Neural cell (in vitro differentiated cells): ENCODE results near the gene TLE1. TPM values are rescaled to one million over a fixed set of nuclear protein-coding genes. Genes with fewer than 3 reads are reported as not detected.

ENCODE experiments used
- H2AFZ ChIP-seq: fragments of 200-600, 300-800 bp; sonication (generic), shearing (Covaris generic); 2 replicates; pipeline ENCODE4 v1.6.0; 2014; ENCODE audit warnings: low read depth, mild to moderate bottlenecking, antibody characterized with exemption, low read length, moderate library complexity
- H3F3A ChIP-seq: fragments of 200-600 bp; shearing (Covaris generic); 2 replicates; pipeline ENCODE4 v1.6.1; 2016; ENCODE audit warnings: mild to moderate bottlenecking, moderate library complexity, mixed read lengths, antibody characterized with exemption, low read length; ENCODE audit not compliant: insufficient read depth, poor library complexity, severe bottlenecking
- H3K27ac ChIP-seq: fragments of 200-600, 300-800 bp; sonication (generic), shearing (Covaris generic); 2 replicates; pipeline ENCODE4 v1.5.1; 2014; ENCODE audit warnings: mild to moderate bottlenecking, low read length, moderate library complexity
- H3K27me3 ChIP-seq: fragments of 300-800, 200-600 bp; sonication (generic), shearing (Covaris generic); 2 replicates; pipeline ENCODE4 v1.6.0; 2014; ENCODE audit warnings: mild to moderate bottlenecking, low read depth, low read length, moderate library complexity; ENCODE audit not compliant: insufficient read depth
- H3K36me3 ChIP-seq: fragments of 300-800, 200-600 bp; sonication (generic), shearing (Covaris generic); 2 replicates; pipeline ENCODE4 v1.5.1; 2014; ENCODE audit warnings: mild to moderate bottlenecking, antibody characterized with exemption, low read length, moderate library complexity; ENCODE audit not compliant: insufficient read depth
- H3K4me2 ChIP-seq: fragments of 300-800, 200-600 bp; sonication (generic), shearing (Covaris generic); 2 replicates; pipeline ENCODE4 v1.6.0; 2014; ENCODE audit warnings: mild to moderate bottlenecking, low read length
- H3K4me3 ChIP-seq: fragments of 300-800, 200-600 bp; sonication (generic), shearing (Covaris generic); 2 replicates; pipeline ENCODE4 v1.5.1; 2014; ENCODE audit warnings: mild to moderate bottlenecking, low read length, moderate library complexity
- H3K79me2 ChIP-seq: fragments of 200-600 bp; shearing (Covaris generic); replicated peaks from 2 replicates; pipeline ENCODE4 v1.6.0; 2014; ENCODE audit warnings: mild to moderate bottlenecking, low read length, moderate library complexity; ENCODE audit not compliant: insufficient read depth
- H3K9ac ChIP-seq: fragments of 300-800, 200-600 bp; sonication (generic), shearing (Covaris generic); 2 replicates; pipeline ENCODE4 v1.6.1; 2016; ENCODE audit warnings: mild to moderate bottlenecking, low read length, mixed read lengths
- H3K9me2 ChIP-seq: fragments of 200-600 bp; shearing (Covaris generic); 2 replicates; pipeline ENCODE4 v1.6.1; 2016; ENCODE audit warnings: mild to moderate bottlenecking, low read length, mixed read lengths; ENCODE audit not compliant: insufficient read depth
- H3K9me3 ChIP-seq: fragments of 200-600, 300-800 bp; sonication (generic), shearing (Covaris generic); 2 replicates; pipeline ENCODE4 v1.6.1; 2016; ENCODE audit warnings: mild to moderate bottlenecking, mixed run types, low read length, moderate library complexity, mixed read lengths
- H4K20me1 ChIP-seq: fragments of 200-600 bp; shearing (Covaris generic); 2 replicates; pipeline ENCODE4 v1.6.1; 2016; ENCODE audit warnings: mild to moderate bottlenecking, mixed run types; ENCODE audit not compliant: insufficient read depth
- CTCF ChIP-seq: fragments of 450-650 bp; IDR thresholded peaks from 2 replicates; pipeline ENCODE4 v1.5.1; 2014; ENCODE audit warnings: antibody characterized with exemption, mild to moderate bottlenecking, moderate library complexity; ENCODE audit not compliant: poor library complexity, severe bottlenecking
- EP300 ChIP-seq: fragments of 450-650 bp; conservative IDR thresholded peaks from 2 replicates; pipeline ENCODE4 v1.6.1; 2014; ENCODE audit warnings: antibody characterized with exemption, mild to moderate bottlenecking, moderate library complexity; ENCODE audit not compliant: poor library complexity, severe bottlenecking
- EZH2 ChIP-seq: fragments of 200-600, 300-800 bp; shearing (Covaris generic), sonication (generic); IDR thresholded peaks from 2 replicates; pipeline ENCODE4 v1.6.1; 2014; ENCODE audit warnings: antibody characterized with exemption, low read length, borderline replicate concordance, mild to moderate bottlenecking; ENCODE audit not compliant: insufficient read depth, poor library complexity, severe bottlenecking
- MXI1 ChIP-seq: fragments of 450-650 bp; conservative IDR thresholded peaks from 2 replicates; pipeline ENCODE4 v1.6.1; 2014; ENCODE audit warnings: antibody characterized with exemption, mild to moderate bottlenecking; ENCODE audit not compliant: poor library complexity, severe bottlenecking
- POLR2AphosphoS5 ChIP-seq: IDR thresholded peaks from 2 replicates; pipeline ENCODE4 v1.6.1; 2012
- RAD21 ChIP-seq: fragments of 450-650 bp; conservative IDR thresholded peaks from 2 replicates; pipeline ENCODE4 v1.6.1; 2014; ENCODE audit warnings: antibody characterized with exemption, mild to moderate bottlenecking, moderate library complexity
- REST ChIP-seq: IDR thresholded peaks from 2 replicates; pipeline ENCODE4 v1.6.1; 2012; ENCODE audit warnings: borderline replicate concordance
- SMC3 ChIP-seq: fragments of 450-650 bp; conservative IDR thresholded peaks from 2 replicates; pipeline ENCODE4 v1.6.1; 2014; ENCODE audit warnings: antibody characterized with exemption, mild to moderate bottlenecking, moderate library complexity; ENCODE audit not compliant: poor library complexity
- TAF1 ChIP-seq: IDR thresholded peaks from 2 replicates; pipeline ENCODE4 v1.6.1; 2012; ENCODE audit warnings: low read depth
- polyA plus RNA-seq: library from polyadenylated mRNA; depleted of rRNA; stranded (reverse); fragments of >200 nt; gene quantifications from 2 replicates; pipeline ENCODE4 v1.2.3, GENCODE V29; 2014

TLE1 gene
- polyA plus RNA-seq, 1 donor from 2014 or later: 93.6 TPM

GRCh38 chr9:81575956-81576355 is 113.4 kb downstream of the TLE1 start:
- Histone ChIP-seq H3K36me3 (no peaks in the 10 kb centered on the region), H3K4me3 (no peak overlapping the region), H3K79me2 (no peaks in the 10 kb centered on the region), H3K9ac (no peak overlapping the region), H3K27ac (no peak overlapping the region), H3K9me3 (no peaks in the 10 kb centered on the region), H3K4me2 (no peak overlapping the region), H3K27me3 (no peaks in the 10 kb centered on the region), H3K9me2 (no peaks in the 10 kb centered on the region), H3F3A (no peaks in the 10 kb centered on the region), H2AFZ (no peak overlapping the region), H4K20me1 (no peaks in the 10 kb centered on the region)
- no peak for TF ChIP-seq EZH2
- TF ChIP-seq MXI1: no peak
- TF ChIP-seq REST: no peak
- TF ChIP-seq CTCF: no peak
- no peak for TF ChIP-seq RAD21
- no peak for TF ChIP-seq SMC3
- no peak for TF ChIP-seq TAF1
- no peak for TF ChIP-seq POLR2AphosphoS5

- H3F3A ChIP-seq: peaks cover 4% of the 10 kb centered on the region
- H3K4me3 ChIP-seq: no peak overlapping the region
- peak overlapping the region; percentile 87 for H3K27ac ChIP-seq
- no peaks in the 10 kb centered on the region for H3K9me2 ChIP-seq
- H3K27me3 ChIP-seq: no peaks in the 10 kb centered on the region
- no peak for TF ChIP-seq REST
- TF ChIP-seq SMC3: no peak
- TF ChIP-seq TAF1: no peak
- no peak for TF ChIP-seq POLR2AphosphoS5
- TF ChIP-seq MXI1: no peak
- TF ChIP-seq EP300: no peak
- TF ChIP-seq EZH2: no peak
- no peak for TF ChIP-seq RAD21
- H3K79me2 ChIP-seq: no peaks in the 10 kb centered on the region
- H3K36me3 ChIP-seq: no peaks in the 10 kb centered on the region
- H4K20me1 ChIP-seq: no peaks in the 10 kb centered on the region
- no peak overlapping the region for H3K9ac ChIP-seq
- no peak overlapping the region for H3K4me2 ChIP-seq
- no peak overlapping the region for H2AFZ ChIP-seq
- H3K9me3 ChIP-seq: no peaks in the 10 kb centered on the region
Observed at GRCh38 chr9:81574405-81574804, 114.9 kb downstream of the TLE1 start.
